HUDEP-2 (cell line): ENCODE results near the gene CRYBG3.
A peak's percentile ranks its signal among the peaks of the same experiment; 100 is the strongest.
"Not testable (repeated sequence)": the region's sequence is repeated elsewhere in the genome, so short reads cannot be mapped to it uniquely, and the experiment has no call there.

Experiments
- DNase-seq, 76 experiments: peaks; one replicate each; lab custom pipeline; 2025; ENCODE audit not compliant: unreplicated experiment in 76 of 76; lab: John Stamatoyannopoulos, UW

The CRYBG3 gene

DNA sequence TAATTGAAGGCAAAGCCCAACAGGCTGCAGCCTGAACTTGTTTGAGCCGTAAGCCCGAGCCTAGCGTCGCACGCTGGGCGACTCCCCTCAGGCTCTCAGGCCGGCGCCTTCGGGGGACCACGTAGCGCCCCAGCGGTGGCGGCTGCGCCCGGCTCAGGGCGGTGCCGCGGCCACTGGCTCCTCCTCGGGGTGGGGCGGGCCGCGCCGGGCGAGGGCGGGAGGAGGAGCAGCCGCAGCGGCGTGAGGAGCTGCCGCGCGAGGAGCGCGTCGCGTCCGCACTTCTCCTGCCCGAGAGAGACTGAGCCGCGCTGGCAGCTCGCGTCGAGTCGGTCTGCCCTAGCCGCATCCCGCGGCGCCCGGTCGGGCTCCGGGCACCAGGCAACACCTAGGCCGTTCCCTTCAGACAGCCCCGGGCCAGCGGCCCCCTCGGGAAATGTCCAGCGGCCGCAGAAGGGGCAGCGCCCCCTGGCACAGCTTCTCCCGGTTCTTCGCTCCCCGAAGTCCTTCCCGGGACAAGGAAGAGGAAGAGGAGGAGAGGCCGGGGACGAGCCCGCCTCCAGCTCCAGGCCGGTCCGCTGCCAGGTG is at the start of gene CRYBG3:
TSS of gene CRYBG3 (plus strand) at position 238 of the 585 bp plus-strand sequence. CDS start at position 434, 196 bp downstream.
- peak in 75 of 76 experiments; percentile 8 to 88 (median 68) for DNase-seq

DNA sequence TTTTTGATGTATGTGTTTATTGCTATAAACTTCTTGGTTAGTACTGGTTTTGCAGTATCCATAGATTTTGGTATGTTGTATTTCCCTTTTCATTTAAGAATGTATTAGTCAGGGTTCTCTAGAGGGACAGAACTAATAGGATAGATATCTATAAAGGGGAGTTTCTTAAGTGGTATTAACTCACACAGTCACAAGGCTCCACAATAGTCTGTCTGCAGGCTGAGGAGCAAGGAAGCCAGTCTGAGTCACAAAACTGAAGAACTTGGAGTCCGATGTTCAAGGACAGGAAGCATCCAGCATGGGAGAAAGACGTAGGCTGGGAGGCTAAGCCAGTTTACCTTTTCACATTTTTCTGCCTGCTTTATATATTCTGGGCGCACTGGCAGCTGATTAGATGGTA is 48.9 kb upstream of the CRYBG3 start:
- no peak for DNase-seq

DNA sequence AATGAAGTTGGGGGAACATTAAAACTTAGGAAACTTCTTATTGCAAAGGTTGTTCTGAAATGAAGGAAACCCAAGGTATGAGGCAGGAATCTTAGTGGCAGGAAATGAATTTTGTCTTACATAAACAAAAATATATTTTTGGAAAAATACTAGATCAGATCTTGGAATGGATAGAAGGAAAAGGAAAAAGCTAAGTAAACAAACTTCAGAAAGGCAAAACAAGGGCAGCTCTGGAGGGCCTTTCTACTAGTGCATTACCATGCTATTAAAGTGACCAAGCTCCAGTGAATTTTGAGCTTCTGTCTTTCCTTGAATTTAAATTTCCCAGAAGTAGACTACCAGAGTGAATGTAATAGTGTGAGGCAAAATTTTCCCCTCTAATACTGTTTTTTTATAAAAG is 43.7 kb upstream of the CRYBG3 start:
- DNase-seq, result no peak

DNA sequence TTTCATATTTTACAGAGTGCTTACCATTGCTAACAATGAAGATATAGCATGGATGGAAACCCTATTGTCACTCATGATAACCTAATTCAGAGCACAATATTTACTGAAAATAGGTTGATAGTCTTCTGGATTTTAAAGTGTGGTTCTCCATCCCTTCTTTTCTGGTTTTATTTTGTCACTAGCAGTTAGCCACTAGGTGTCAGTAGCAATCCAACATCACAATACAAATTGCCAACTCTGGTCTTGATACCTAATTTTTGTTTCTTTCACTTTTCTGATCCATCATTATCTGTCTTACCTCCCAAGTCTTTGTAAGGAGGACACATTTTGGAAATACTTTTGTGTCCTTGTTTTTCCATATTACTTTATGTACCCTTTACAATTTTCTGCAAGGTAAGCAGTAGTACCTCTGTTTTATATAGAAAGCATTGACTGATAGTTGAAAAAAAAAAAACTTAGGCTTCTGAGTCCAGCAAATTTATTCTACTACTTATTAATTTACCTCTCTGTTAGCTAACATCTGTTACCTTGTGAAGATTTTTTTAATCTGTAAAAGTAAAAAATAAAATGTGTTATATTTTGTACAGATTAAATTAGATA is 28.3 kb upstream of the CRYBG3 start:
- DNase-seq, result peak in 27 of 76 experiments; percentile 7 to 57 (median 31)

DNA sequence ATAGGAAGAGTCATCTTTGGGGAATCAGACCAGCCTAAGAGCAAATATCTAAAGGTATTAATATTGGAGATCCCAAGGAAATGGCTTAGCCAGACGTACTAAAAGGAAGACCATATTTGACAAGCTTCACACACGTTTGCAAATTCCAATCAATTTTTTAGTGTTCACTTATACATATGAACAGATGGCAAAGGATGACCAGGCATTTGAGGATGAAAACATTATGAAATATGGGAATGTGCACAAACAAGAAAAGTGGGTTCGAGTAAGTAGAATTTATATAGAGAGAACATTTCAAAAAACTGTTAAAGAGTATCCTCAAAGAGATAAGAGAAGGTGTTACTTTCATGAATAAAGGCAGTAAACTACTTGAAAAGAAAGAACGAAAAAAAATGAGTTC is 25.9 kb upstream of the CRYBG3 start:
- DNase-seq, result no peak

DNA sequence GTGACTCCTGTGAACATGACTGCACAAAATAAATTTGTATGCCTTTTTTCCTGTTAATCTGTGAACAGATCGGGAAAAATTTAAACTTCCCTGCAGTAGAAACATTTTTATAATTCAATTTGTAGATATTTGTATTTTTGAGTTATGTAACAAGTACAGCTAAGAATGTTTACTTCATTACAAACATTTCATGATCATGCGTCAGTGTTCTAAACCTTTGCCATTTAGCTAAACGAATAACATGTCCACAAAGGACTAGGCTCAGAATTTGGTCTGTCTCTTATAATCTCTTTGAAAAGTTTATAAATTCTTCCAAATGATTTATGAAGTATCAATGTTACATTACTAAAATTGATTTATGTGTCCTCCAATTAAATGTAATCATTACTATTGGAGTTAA is 17.3 kb upstream of the CRYBG3 start:
- no peak for DNase-seq

DNA sequence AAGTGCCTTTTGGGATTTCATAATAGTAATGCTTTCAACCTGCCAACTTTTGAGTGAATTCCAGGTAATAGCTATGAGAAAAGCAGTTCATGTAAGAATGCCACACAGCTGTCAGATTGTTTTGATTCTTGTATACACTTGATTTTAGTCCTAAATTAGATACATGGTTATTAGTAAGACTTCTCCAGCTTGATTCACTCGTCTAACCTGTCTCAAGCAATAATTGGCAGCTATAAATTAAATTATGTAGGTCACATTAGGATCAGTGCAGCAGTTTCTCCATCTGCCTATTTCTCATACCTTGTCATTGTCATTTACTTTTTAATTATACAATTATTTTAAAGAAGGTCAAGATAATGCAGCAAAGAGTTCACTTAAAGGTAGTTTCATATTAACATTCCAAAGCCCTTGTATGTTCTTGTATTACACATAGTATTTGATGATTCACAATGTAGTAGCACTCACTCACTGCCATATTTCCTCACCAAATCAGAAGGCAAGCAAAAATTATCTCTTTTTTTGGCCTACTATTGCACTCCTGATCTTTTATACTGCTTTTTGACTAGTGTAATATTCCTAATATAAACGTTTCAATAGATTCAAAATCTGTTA is 10.9 kb upstream of the CRYBG3 start:
- DNase-seq, result no peak

DNA sequence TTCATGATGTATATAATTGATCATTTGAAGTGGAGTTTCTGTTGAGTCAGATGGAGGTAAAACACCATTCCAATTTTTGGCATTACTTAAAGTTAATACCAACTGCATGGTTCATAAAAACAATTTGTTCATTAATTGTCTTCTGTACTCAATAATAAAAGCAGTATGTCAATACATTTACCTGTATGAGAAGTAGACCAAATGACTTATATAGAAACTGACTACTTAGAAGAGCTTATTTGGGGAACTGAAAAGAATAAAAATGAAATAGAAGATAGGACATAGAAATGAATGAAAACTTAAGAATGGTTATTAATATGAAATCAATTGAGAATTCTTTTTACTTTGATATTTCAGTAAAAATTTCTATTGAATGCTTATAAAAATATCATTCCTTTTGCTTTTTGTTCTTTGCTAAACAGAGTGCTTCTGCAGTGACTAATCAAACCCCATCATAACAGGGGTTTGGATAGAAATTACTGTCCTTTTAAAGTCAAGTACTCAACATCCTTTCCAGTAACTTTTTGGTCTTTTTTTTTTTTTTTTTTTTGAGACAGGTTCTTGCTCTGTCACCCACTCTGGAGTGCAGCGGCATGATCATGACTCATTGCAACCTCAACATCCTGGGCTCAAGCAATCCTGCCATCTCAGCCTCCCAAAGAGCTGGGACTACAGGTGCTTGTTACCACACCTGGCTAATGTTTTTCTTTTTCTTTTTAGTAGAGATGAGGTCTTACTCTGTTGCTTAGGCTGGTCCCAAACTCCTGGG is 6.5 kb upstream of the CRYBG3 start:
- DNase-seq, result no peak

DNA sequence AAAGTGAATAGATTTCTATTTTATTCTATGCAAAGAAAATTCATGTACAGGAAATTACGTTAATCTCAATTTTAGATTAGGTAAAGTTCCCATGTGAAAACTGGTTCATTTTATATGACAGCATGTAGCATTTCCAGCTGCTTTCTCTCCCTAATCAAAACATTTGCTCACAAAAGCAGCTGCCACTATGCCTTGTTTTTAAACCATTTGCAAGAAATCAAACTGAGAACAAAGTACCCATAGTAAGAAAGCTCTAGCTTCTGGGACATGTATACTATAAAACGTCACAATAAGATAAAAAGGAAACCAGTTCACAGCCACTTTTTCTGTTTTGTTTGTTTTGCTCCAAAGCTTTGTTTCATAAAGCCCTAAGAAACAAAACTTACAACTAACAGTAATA is 5.0 kb upstream of the CRYBG3 start:
- DNase-seq, result no peak

DNA sequence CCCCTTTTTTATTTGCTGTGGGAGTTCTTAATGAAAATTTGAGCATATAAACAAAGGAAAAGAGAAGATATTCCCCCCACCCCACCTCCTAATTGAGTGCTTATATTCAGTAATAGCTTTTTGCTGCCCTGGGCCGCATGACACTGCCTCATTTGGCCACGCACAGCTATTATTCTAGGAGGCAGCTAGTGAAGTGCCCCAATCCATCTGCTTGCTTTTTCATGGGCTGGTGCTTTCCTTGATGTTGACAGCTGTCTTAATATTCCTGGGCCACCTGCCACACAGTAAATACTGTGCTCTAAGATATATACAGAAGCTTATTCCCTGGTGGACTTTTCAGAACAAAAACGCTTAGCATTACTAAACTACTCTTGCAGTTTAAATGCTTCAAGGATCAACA is 3.8 kb upstream of the CRYBG3 start:
- DNase-seq, result no peak

DNA sequence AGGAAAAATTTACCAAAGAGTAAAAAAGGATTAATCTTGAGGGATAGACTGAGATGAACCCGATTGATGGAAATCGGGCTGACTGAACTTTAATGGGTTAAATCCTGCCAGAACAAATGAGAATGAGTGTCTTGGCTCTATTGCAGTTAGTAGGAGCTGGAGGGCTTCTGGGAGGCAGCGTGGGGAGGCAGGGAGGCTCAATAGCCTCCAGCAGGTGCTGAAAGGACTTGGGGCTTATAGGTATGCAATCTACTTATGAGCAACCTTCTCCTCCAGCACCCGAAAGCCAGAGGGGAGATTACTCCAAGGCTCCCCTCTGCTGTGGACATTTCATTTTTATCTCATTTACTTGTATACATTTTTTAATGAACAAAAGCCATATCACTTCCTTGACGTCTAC is 1.0 kb upstream of the CRYBG3 start:
- DNase-seq, result peak in 1 of 76 experiments; percentile 1

DNA sequence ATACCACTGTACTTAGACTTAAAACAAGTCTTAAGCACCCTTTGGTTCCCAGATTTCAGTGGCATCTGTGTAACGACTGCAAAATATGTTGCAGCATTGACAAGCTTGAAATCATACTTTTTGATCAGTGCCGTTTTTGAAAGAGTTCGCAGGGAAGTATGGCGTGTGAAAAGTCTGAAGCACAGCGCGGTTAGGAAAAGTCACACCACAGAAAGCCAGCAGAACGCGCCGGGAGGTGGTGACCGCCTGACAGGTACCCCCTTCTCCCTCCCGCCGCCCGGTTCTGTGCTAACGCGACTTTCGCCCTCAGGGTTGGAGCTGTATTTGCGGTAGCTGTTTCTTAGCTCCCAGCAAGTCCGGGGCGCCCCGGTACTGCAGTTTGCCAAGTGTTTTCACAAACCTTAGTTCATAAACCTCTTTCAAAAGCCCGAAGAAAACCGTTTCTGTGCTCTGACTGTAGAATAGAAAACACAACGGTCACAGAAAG is 481 bp upstream of the CRYBG3 start:
- DNase-seq, result peak in 36 of 76 experiments; percentile 1 to 67 (median 46)

DNA sequence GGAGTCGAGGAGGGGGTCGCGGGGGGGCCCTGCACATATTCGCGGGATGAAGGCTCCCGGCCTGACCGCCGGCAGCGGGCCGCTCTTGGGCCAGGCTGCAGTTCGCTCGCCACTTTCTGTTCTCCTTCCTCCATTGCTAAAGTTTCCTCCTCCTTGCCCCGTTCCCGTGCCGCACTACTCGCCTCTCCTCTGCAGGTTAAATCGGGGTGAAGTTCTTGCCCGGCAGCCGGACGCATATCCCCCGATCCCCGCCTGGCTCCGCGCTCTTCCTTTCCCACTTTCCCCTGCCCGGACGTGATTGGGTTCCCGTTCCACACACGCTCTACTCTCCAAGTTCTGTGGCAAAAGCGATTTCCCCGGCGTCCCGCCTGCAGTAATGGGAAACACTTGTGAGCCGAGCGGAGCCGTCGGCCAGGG is 556 bp downstream of the CRYBG3 start:
- peak in 7 of 76 experiments; percentile 5 to 19 (median 11) for DNase-seq

DNA sequence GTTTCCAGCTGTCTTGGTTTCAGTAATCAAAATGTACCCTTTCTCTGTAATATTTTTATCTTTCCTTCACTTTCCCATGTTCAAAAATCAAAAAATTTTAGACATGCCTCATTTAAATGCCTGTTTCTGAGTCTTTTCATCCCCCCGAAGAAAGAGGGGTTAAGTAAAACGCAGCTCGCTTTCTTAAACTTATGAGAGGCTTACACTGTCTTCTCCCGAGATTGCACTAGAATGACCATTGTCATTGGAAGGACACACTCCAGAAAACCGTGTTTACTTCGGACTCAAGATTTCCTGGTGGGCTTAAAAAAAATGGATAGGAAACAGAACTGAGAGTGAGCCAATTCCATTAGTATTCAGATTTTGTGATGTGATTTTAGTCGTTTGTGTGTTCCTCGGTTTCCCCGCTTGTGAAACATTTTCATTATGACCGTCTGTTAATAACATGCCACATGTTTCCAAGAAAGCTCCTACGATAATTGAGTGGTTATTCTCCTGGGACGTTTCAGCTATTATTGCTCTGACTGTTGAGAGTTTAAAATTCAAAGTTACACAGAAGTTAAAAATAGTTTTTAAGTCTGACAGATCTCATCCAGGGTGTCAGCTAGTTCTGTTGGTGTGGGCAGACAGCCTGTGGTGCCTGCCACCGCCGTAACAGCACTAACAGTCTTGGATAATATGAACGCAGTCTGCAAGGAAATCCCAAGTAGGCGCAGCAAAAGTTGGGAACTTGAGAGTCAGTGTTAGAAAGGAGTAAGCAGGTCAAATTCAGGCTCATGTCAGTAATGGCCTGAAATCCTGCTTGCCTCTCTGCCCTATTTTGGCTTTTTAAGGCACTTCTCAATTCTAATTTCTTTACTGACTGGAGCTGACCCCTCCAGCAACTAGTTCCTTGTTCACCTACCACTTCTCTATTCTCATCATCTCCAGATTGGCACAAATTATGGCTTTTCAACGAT is 1.5 kb downstream of the CRYBG3 start:
- no peak for DNase-seq

DNA sequence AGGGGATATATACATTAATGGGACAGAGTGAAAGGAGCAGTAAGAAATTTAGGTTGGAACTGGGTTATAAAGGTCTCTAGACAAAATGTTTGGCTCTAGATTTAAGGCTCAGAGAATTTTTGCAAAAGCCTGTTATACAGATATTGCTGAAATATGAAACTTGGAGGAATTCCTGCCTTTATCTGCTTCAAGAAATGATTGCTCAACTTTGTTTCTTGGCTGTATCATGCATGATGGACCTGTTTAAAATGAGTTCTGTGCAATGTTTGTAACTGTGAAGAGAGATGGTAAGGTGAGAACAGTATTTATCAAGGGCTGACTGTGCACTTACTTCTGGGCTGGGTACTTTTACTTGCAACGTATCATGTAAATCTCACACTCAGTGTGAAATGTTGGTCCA is 3.3 kb downstream of the CRYBG3 start:
- DNase-seq, result no peak

DNA sequence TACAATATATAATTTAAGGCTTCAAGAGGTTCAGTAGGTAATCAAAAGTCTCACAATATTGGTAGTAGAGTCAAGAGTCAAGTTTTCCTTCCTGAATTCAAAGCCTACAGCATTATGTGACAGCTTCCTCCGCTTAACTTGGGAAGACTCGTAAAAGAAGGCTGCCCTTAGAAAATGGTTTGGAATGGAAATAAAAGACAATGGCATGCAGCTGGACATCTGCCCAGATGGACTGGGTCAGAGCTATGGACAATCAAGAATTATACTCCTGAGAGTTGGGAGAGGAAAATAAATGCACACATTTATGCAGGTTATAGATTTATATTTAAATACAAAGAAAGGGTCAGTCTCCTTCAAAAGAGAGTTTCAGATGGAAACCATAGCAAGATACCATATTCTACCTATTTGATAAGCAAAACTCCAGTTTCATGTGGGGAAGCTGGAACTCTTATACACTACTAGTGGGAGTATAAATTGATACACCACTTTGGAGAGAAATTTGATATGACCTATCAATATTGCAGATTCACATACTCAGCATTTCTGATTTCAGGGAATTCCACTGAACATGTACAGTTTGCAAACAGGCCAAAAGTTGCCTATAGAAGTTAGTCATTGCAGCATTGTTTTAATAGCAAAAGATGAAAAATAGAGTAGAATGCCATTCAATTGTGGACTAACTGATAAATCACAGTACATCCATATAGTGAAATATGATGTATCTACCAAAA is 6.1 kb downstream of the CRYBG3 start:
- no peak for DNase-seq

DNA sequence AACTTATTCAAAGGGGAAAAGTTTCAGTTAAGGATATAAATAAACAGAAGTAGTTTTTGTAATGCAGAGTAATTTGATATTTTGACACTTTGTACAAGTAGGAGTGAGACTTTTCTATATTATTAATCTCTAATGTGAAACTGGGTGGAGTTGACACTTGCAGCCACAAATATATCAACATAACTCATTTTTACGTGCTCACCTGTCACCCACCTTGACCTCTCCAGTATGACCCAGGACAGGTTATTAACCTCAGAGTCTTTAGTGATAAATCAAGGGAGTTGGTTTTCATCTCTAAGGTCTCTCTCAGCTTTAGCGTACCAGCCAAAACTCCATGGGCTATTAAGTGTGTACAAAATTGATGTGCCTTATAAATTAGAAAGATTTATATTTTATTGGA is 7.4 kb downstream of the CRYBG3 start:
- DNase-seq, result no peak

DNA sequence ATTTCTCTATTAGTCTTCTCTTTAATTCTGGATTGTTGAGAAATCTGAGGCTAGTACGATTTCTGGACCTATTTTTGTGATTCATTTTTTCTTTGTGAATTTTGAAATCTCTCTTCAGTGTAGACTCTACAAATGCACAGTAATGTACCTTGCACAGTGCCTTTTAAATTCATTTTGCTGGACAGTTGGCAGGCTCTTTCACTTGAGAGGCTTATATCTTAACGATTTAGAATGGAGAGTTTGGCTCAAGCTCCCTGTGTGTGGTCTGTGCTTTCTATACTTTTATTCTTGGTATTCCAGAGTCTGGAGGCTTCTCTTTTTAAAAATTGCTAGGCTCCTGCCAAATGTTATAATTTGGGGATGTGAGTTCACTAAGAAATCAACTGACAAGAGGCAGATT is 8.8 kb downstream of the CRYBG3 start:
- no peak for DNase-seq

DNA sequence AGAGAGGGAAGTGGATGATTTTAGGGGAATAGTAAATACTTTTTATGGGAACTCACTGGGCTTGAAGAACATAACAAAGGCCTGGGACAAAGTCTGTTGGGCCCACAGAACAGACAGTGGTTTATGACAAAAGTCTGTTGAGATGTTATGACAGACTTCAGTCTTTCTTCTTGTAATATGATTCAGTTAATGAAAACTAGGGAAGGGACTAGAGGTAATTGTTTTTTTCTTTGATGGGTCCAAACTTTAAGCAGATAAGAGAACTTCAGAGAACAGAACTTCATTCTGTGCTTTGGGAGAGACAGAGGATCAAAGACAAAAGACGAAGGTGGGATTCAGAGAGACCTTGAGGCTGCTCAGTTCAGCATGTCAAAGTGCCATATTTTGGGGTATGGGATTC is 9.3 kb downstream of the CRYBG3 start:
- DNase-seq, result no peak

DNA sequence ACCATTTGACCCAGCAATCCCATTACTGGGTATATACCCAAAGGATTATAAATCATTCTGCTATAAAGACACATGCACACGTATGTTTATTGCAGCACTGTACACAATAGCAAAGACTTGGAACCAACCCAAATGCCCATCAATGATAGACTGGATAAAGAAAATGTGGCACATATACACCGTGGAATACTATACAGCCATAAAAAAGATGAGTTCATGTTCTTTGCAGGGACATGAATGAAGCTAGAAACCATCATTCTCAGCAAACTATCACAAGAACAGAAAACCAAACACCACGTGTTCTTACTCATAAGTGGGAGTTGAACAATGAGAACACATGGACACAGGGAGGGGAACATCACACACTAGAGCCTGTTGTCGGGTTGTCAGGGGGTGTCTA is 11.4 kb downstream of the CRYBG3 start:
- DNase-seq, result not testable (repeated sequence)
